Esophagus squamous epithelium (tissue), 4 donors: ENCODE measurements around the gene ARFGAP3.

Experiments used
- POLR2A ChIP-seq, 4 donors: fragments of 450-650 bp; IDR thresholded peaks; one replicate each; pipeline ENCODE4 v1.6.1; 2017; ENCODE audit warnings: antibody characterized with exemption in 4 of 4, mild to moderate bottlenecking in 4 of 4, moderate library complexity in 3 of 4
- TF ChIP-seq, protein P1 (sequence below), 6 experiments: fragments of 450-650 bp in 4 of 6; fragments of 200-600 bp in 2 of 6; sonication (generic) in 2 of 6; IDR thresholded peaks; one replicate each; pipeline ENCODE4 v1.5.1; 2016 to 2019; ENCODE audit warnings: antibody characterized with exemption in 6 of 6, mild to moderate bottlenecking in 4 of 6, moderate library complexity in 4 of 6

DNA sequence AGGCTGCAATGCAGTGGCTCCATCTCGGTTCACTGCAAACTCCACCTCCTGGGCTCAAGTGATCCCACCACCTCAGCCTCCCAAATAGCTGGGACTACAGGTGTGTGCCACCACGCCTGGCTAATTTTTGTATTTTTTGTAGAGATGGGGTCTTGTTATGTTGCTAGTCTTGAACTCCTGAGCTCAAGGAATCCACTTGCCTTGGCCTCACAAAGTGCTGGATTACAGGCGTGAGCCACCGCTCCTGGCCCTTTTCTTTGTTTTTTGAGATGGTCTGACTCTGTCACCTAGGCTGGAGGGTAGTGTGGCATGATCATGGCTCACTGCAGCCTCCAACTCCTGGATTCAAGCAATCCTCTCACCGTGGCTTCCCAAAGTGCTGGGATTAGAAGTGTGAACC is 21.0 kb downstream of the ARFGAP3 start:
- TF ChIP-seq, protein P1, sequence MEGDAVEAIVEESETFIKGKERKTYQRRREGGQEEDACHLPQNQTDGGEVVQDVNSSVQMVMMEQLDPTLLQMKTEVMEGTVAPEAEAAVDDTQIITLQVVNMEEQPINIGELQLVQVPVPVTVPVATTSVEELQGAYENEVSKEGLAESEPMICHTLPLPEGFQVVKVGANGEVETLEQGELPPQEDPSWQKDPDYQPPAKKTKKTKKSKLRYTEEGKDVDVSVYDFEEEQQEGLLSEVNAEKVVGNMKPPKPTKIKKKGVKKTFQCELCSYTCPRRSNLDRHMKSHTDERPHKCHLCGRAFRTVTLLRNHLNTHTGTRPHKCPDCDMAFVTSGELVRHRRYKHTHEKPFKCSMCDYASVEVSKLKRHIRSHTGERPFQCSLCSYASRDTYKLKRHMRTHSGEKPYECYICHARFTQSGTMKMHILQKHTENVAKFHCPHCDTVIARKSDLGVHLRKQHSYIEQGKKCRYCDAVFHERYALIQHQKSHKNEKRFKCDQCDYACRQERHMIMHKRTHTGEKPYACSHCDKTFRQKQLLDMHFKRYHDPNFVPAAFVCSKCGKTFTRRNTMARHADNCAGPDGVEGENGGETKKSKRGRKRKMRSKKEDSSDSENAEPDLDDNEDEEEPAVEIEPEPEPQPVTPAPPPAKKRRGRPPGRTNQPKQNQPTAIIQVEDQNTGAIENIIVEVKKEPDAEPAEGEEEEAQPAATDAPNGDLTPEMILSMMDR (IDR thresholded peaks at IDR 0.05) = no peak
- TF ChIP-seq POLR2A (IDR thresholded peaks at IDR 0.05) = no peak
